GM12891 (cell line): ENCODE measurements around the gene CLIC3.

Experiments
- PAX5 ChIP-seq: IDR thresholded peaks from 2 replicates; pipeline ENCODE4 v1.6.1; 2011; ENCODE audit warnings: low read length, moderate library complexity, mild to moderate bottlenecking; ENCODE audit not compliant: insufficient read depth, severe bottlenecking
- POLR2A ChIP-seq: IDR thresholded peaks from 2 replicates; pipeline ENCODE4 v1.6.1; 2011; ENCODE audit warnings: low read depth, low read length, control low read depth
- POLR2AphosphoS5 ChIP-seq: IDR thresholded peaks from 2 replicates; pipeline ENCODE4 v1.6.1; 2011; ENCODE audit warnings: low read depth, low read length, control low read depth
- POU2F2 ChIP-seq: IDR thresholded peaks from 2 replicates; pipeline ENCODE4 v1.6.1; 2011; ENCODE audit warnings: low read depth, mild to moderate bottlenecking, control low read depth, low read length, moderate library complexity
- SPI1 ChIP-seq: IDR thresholded peaks from 2 replicates; pipeline ENCODE4 v1.6.1; 2011; ENCODE audit warnings: low read depth, low read length, control low read depth
- TAF1 ChIP-seq: IDR thresholded peaks from 2 replicates; pipeline ENCODE4 v1.6.1; 2011; ENCODE audit warnings: low read depth, low read length, control low read depth

- no peak for TF ChIP-seq POLR2A
- no peak for TF ChIP-seq POU2F2
- TF ChIP-seq POLR2AphosphoS5, result no peak
- no peak for TF ChIP-seq SPI1
- TF ChIP-seq TAF1, result no peak
- no peak for TF ChIP-seq PAX5
Observed at GRCh38 chr9:136955943-136956335, 40.4 kb downstream of the CLIC3 start.
